Transverse colon (tissue), 4 donors: ENCODE results near the gene TMEM132E.

Source experiments
- CTCF ChIP-seq, 5 experiments: fragments of 200-600 bp in 3 of 5; fragments of 450-650 bp in 2 of 5; sonication (generic) in 3 of 5; IDR thresholded peaks; 1 replicate in 2 of 5; 2 replicates in 3 of 5; pipeline ENCODE4 v1.5.1; 2016 to 2017; ENCODE audit warnings: antibody characterized with exemption in 5 of 5, inconsistent platforms in 3 of 5, mild to moderate bottlenecking in 2 of 5, moderate library complexity in 1 of 5
- POLR2AphosphoS5 ChIP-seq, 3 donors: sonication (generic); formaldehyde crosslinking; IDR thresholded peaks; one replicate each; pipeline ENCODE4 v1.6.1; 2016; ENCODE audit warnings: antibody characterized with exemption in 3 of 3

- TF ChIP-seq CTCF (IDR thresholded peaks at IDR 0.05) = no peak
- TF ChIP-seq POLR2AphosphoS5 (IDR thresholded peaks at IDR 0.05) = no peak
Observed at GRCh38 chr17:34588266-34588665, 8.9 kb downstream of the TMEM132E start.
